Measurements from ENCODE around the gene ZNF487.

ZNF487 gene

GRCh38 chr10:43502931-43503330 is 66.0 kb downstream of the ZNF487 start:
- DNase-seq, result no peak

GRCh38 chr10:43524434-43525247 is 87.7 kb downstream of the ZNF487 start:
- DNase-seq, result no peak

All from hypothalamus (tissue), 51 donors.